GM12878 (cell line): ENCODE results near the gene MRPL49. TPM values are rescaled to one million over a fixed set of nuclear protein-coding genes. Genes with fewer than 3 reads are reported as not detected.

Experiments used
- ATAC-seq: fragments of 200-7000 bp; cut with Tn5 transposase; 3 replicates; pipeline ENCODE4 v1.9.1; 2020; ENCODE audit warnings: mild to moderate bottlenecking, moderate library complexity
- BruUV-seq: library from RNA; stranded (reverse); fragments of 400-500 nt; replicated peaks from 2 replicates; lab custom pipeline; 2021; lab: Mats Ljungman, UMichigan
- CTCF ChIA-PET: fragments of 300-600 bp; sonication (Branson Sonifier 250); formaldehyde crosslinking; extraction: SDS; loops from one replicate; lab custom pipeline; 2021; ENCODE audit warnings: inconsistent platforms; lab: Yijun Ruan, JAX
- POLR2A ChIA-PET: fragments of 350-600 bp; formaldehyde crosslinking; extraction: SDS; loops from one replicate; lab custom pipeline; 2021; ENCODE audit warnings: inconsistent platforms; lab: Charles Lee
- RAD21 ChIA-PET: fragments of 300-600 bp; sonication (Branson Sonifier 250); formaldehyde crosslinking; loops from one replicate; lab custom pipeline; 2023; ENCODE audit warnings: antibody characterized with exemption; ENCODE audit not compliant: unreplicated experiment; lab: Charles Lee
- SMC1A ChIA-PET: fragments of 300-600 bp; sonication (Branson Sonifier 250); formaldehyde crosslinking; loops from one replicate; lab custom pipeline; 2023; ENCODE audit not compliant: unreplicated experiment, uncharacterized antibody; lab: Charles Lee
- DNase-seq: peaks from one replicate; pipeline ENCODE4 v3.0.0-alpha.2; 2011; ENCODE audit warnings: low read depth, low spot score
- FAIRE-seq: peaks from 3 replicates; lab custom pipeline; 2011; peaks lifted over from hg19 to GRCh38; lab: Jason Lieb, UNC
- H2AFZ ChIP-seq: 2 replicates; pipeline ENCODE4 v1.6.0; 2011; ENCODE audit warnings: low read depth, low read length, control low read depth; ENCODE audit not compliant: control insufficient read depth
- H3K27ac ChIP-seq: 2 replicates; pipeline ENCODE4 v1.5.1; 2011; ENCODE audit warnings: control low read depth; ENCODE audit not compliant: control insufficient read depth, insufficient read depth
- H3K27me3 ChIP-seq, 2 experiments: replicated peaks in 1 of 2; 2 replicates each; pipeline versions ENCODE4 v1.6.0 to v1.6.1; 2011; ENCODE audit warnings: low read length in 1 of 2; ENCODE audit not compliant: control insufficient read depth in 2 of 2, insufficient read depth in 2 of 2
- H3K36me3 ChIP-seq, 2 experiments: 2 replicates each; pipeline ENCODE4 v1.5.1; 2011; ENCODE audit warnings: low read length in 1 of 2; ENCODE audit not compliant: control insufficient read depth in 2 of 2, insufficient read depth in 2 of 2
- H3K4me1 ChIP-seq: 2 replicates; pipeline ENCODE4 v1.6.1; 2011; ENCODE audit warnings: mild to moderate bottlenecking, low read length, moderate library complexity, mixed read lengths; ENCODE audit not compliant: control insufficient read depth, insufficient read depth
- H3K4me2 ChIP-seq: 2 replicates; pipeline ENCODE4 v1.6.0; 2011; ENCODE audit warnings: control low read depth; ENCODE audit not compliant: control insufficient read depth, insufficient read depth
- H3K4me3 ChIP-seq: fragments of 200-600 bp; sonication (generic); 2 replicates; pipeline ENCODE4 v1.5.1; 2016
- H3K79me2 ChIP-seq: 2 replicates; pipeline ENCODE4 v1.6.0; 2011; ENCODE audit warnings: low read length; ENCODE audit not compliant: control insufficient read depth, insufficient read depth
- H3K9ac ChIP-seq: 2 replicates; pipeline ENCODE4 v1.8.0; 2011; ENCODE audit warnings: low read length, control low read depth, mixed read lengths; ENCODE audit not compliant: control insufficient read depth, insufficient read depth
- H3K9me3 ChIP-seq: replicated peaks from 3 replicates; pipeline ENCODE4 v1.5.1; 2011; ENCODE audit warnings: mild to moderate bottlenecking, low read length; ENCODE audit not compliant: control insufficient read depth, insufficient read depth
- H4K20me1 ChIP-seq: 2 replicates; pipeline ENCODE4 v1.6.0; 2011; ENCODE audit not compliant: control insufficient read depth, insufficient read depth
- EED ChIP-seq: sonication (generic); IDR thresholded peaks from 2 replicates; pipeline ENCODE4 v1.6.1; 2016; ENCODE audit warnings: antibody characterized with exemption, low read depth
- FOS ChIP-seq: IDR thresholded peaks from 3 replicates; pipeline ENCODE4 v1.6.1; 2011; ENCODE audit warnings: borderline replicate concordance; ENCODE audit not compliant: insufficient read length; ENCODE audit errors: extremely low read depth
- IKZF2 ChIP-seq, 2 experiments: fragments of 450-650 bp; IDR thresholded peaks; 2 replicates each; pipeline ENCODE4 v1.6.1; 2017; ENCODE audit warnings: mild to moderate bottlenecking in 2 of 2, moderate library complexity in 2 of 2
- JUNB ChIP-seq: IDR thresholded peaks from 2 replicates; pipeline ENCODE4 v1.6.1; 2016; ENCODE audit warnings: antibody characterized with exemption, mild to moderate bottlenecking
- NFYA ChIP-seq: IDR thresholded peaks from 2 replicates; pipeline ENCODE4 v1.6.1; 2011; ENCODE audit warnings: low read depth, mild to moderate bottlenecking, low read length, improper control_type of control experiment, borderline replicate concordance
- POLR2A ChIP-seq: IDR thresholded peaks from 2 replicates; pipeline ENCODE4 v1.6.1; 2011; ENCODE audit warnings: low read depth, mild to moderate bottlenecking, low read length
- RUNX3 ChIP-seq: IDR thresholded peaks from 2 replicates; pipeline ENCODE4 v1.6.1; 2012; ENCODE audit warnings: low read length, inconsistent platforms
- YY1 ChIP-seq: IDR thresholded peaks from 2 replicates; pipeline ENCODE4 v1.6.1; 2011; ENCODE audit warnings: low read depth, mild to moderate bottlenecking, low read length
- ZNF384 ChIP-seq: IDR thresholded peaks from 2 replicates; pipeline ENCODE4 v1.6.1; 2012; ENCODE audit warnings: low read depth, mild to moderate bottlenecking, low read length, improper control_type of control experiment, borderline replicate concordance
- WGBS: methylation state at CpG from one replicate; pipeline ENCODE4 v1.1.6; 2016; ENCODE audit warnings: low lambda C conversion rate; ENCODE audit not compliant: insufficient replicate concordance, insufficient coverage; ENCODE audit errors: missing lambda C conversion rate; 5-methylcytosine and 5-hydroxymethylcytosine counted together
- in situ Hi-C: fragments of 300-500 bp; cut with MboI; formaldehyde crosslinking; loops from 9 replicates; pipeline ENCODE4 v1.14.3; 2018; ENCODE audit warnings: mixed read lengths
- intact Hi-C: fragments of 100-400 bp; cut with micrococcal nuclease; formaldehyde crosslinking; loops from one replicate; pipeline ENCODE4 v1.14.2; 2022; ENCODE audit not compliant: unreplicated experiment
- polyA plus RNA-seq, 11 experiments: library from polyadenylated mRNA; depleted of rRNA in 4 of 11; unstranded in 6 of 11; stranded (reverse) in 5 of 11; fragments of >200 nt; fragmentation: Nextera tagmentation in 4 of 11; fragmentation: Illumina TruSeq in 1 of 11; extraction: Ambion mirVana in 4 of 11; extraction: Trizol in 1 of 11; gene quantifications; 1 replicate in 1 of 11; 2 replicates in 10 of 11; pipeline versions ENCODE4 v1.2.1 to v1.2.3, GENCODE V29; 2011 to 2016; ENCODE audit warnings: inconsistent platforms in 2 of 11, missing spikeins in 2 of 11, low read depth in 1 of 11
- total RNA-seq, 4 experiments: library from RNA; depleted of rRNA in 3 of 4; stranded (reverse); fragments of >200 nt in 3 of 4; fragmentation: Illumina TruSeq in 1 of 4; extraction: Trizol in 1 of 4; gene quantifications; 2 replicates each; pipeline versions ENCODE4 v1.2.1 to v1.2.3, GENCODE V29; 2013 to 2021
- TF ChIP-seq, protein P1 (sequence below), 3 experiments: IDR thresholded peaks in 2 of 3; conservative IDR thresholded peaks in 1 of 3; 2 replicates each; pipeline ENCODE4 v1.5.1; 2011; ENCODE audit warnings: low read depth in 3 of 3, low read length in 3 of 3, mild to moderate bottlenecking in 3 of 3, control low read depth in 2 of 3, moderate library complexity in 2 of 3, inconsistent platforms in 1 of 3, mixed read lengths in 1 of 3; ENCODE audit not compliant: control insufficient read depth in 2 of 3, insufficient read depth in 1 of 3; ENCODE audit errors: extremely low read depth in 1 of 3

MRPL49 gene
- total and polyA plus RNA-seq, 10 of the 15 experiments (the other 5 are each of a cell fraction or from before 2014, with no cell fraction given), result 42.0 to 116 (median 71.7) TPM

DNA sequence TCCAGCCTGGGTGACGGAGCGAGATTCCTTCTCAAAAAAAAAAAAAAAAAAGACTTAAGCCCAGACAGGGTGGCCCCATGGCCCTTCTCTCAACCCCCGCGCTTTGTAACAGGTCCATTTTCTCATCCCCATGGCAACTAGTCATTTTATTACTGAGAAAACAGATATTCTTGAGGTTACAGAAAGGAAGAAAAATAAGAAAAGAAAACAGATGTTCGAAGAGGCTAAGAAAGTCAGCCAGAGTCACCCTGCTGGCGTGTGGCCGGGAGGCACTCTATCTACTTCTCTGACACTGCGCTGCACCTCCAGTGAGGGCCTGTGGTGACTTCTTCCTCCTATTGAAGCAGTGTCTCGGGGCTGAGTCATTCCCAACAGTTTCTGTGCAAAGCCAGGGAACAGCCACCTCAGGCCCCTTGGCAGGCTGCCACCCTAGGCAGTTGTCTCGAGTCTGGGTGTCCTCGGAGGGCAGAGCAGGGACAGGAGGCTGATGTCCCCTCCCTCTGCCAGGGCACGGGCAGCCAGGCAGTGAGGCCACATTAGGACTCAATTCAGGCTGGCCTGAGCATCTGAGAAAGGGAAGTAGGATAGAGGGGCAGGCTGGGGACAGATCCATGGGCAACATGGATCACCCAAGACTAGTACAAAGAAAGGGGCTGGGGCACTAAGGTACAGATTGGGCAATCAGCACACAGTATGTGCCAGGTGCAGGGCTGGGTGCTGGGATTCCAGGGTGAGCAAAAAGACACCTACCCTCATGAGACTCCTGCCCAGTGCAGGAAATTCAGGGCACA lies 28.6 kb downstream of the MRPL49 start:
- Histone ChIP-seq H3K4me3 (no peak overlapping the region), H3K9ac (peak overlapping the region; percentile 35), H3K79me2 (no peaks in the 10 kb centered on the region), H3K4me1 (peaks cover 29% of the 10 kb centered on the region), H2AFZ (peak overlapping the region; percentile 92), H3K4me2 (peak overlapping the region; percentile 91), H4K20me1 (no peaks in the 10 kb centered on the region), H3K27ac (peak overlapping the region; percentile 82), H3K9me3 (no peaks in the 10 kb centered on the region), H3K27me3 (no peaks in the 10 kb centered on the region; a peak in 1 of 4 replicates), H3K36me3 (no peaks in the 10 kb centered on the region)
- no TSS peak for BruUV-seq
- peak; percentile 83 for ATAC-seq
- ChIA-PET POLR2A (no interaction called here), RAD21 (no interaction called here), CTCF (interaction anchor here (0.7 kb wide), 1 partner anchor 187 kb away, joined by 3 read pairs; no protein-coding TSS in a partner anchor), SMC1A (interaction anchor here (0.6 kb wide), 1 partner anchor 92 kb away, joined by 3 read pairs; no protein-coding TSS in a partner anchor)
- intact Hi-C loops, result no loop called here
- DNase-seq, result peak; percentile 27
- in situ Hi-C loops, result no loop called here
- 40% methylated on average over 11 of the region's 12 CpGs for WGBS
- peak; percentile 40; the same call in 1 of the 2 replicates for TF ChIP-seq POLR2A
- peak; percentile 83 for TF ChIP-seq EED
- TF ChIP-seq, protein P1, sequence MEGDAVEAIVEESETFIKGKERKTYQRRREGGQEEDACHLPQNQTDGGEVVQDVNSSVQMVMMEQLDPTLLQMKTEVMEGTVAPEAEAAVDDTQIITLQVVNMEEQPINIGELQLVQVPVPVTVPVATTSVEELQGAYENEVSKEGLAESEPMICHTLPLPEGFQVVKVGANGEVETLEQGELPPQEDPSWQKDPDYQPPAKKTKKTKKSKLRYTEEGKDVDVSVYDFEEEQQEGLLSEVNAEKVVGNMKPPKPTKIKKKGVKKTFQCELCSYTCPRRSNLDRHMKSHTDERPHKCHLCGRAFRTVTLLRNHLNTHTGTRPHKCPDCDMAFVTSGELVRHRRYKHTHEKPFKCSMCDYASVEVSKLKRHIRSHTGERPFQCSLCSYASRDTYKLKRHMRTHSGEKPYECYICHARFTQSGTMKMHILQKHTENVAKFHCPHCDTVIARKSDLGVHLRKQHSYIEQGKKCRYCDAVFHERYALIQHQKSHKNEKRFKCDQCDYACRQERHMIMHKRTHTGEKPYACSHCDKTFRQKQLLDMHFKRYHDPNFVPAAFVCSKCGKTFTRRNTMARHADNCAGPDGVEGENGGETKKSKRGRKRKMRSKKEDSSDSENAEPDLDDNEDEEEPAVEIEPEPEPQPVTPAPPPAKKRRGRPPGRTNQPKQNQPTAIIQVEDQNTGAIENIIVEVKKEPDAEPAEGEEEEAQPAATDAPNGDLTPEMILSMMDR (IDR thresholded peaks at IDR 0.05 in 2 of 3, conservative IDR thresholded peaks at IDR 0.05 in 1 of 3; ENCODE audit: control insufficient read depth in 2 of 3, extremely low read depth in 1 of 3, insufficient read depth in 1 of 3, low read depth in 3 of 3, low read length in 3 of 3), result no peak
- TF ChIP-seq JUNB, result peak; percentile 37; the same call in 1 of the 2 replicates
- 0 out of 2 replicates have a peak, but pooled peaks have one; percentile 5 for TF ChIP-seq YY1
- no peak for TF ChIP-seq ZNF384
- TF ChIP-seq RUNX3, result peak; percentile 58
- TF ChIP-seq NFYA, result no peak
- TF ChIP-seq IKZF2 (IDR thresholded peaks at IDR 0.05), result peak in 1 of 2 experiments; percentile 38; a peak in 1 of 4 replicates
- TF ChIP-seq FOS, result no peak
- peak; percentile 59 for FAIRE-seq
